A673 (cell line): ENCODE results near the gene KCNB1. TPM values are rescaled to one million over a fixed set of nuclear protein-coding genes. Genes with fewer than 3 reads are reported as not detected.
"Not testable (repeated sequence)": the region's sequence is repeated elsewhere in the genome, so short reads cannot be mapped to it uniquely, and the experiment has no call there.

ENCODE experiments used
- BruUV-seq: library from RNA; stranded (reverse); fragments of 400-500 nt; replicated peaks from 2 replicates; lab custom pipeline; 2021; lab: Mats Ljungman, UMichigan
- CTCF ChIA-PET: fragments of 300-600 bp; sonication (Branson Sonifier 250); formaldehyde crosslinking; loops from one replicate; lab custom pipeline; 2022; ENCODE audit warnings: antibody characterized with exemption; lab: Charles Lee
- POLR2A ChIA-PET: fragments of 300-600 bp; sonication (Branson Sonifier 250); formaldehyde crosslinking; loops from one replicate; lab custom pipeline; 2022; ENCODE audit warnings: antibody characterized with exemption; ENCODE audit not compliant: low non-redundant PET; lab: Charles Lee
- DNase-seq: peaks from one replicate; pipeline ENCODE4 v3.0.0-alpha.2; 2015; ENCODE audit warnings: low spot score
- H3K27ac ChIP-seq: fragments of 200-600 bp; sonication (generic); 2 replicates; pipeline ENCODE4 v1.5.1; 2016; ENCODE audit warnings: mixed run types, low read depth, mild to moderate bottlenecking, mixed read lengths, antibody characterized with exemption, low read length; ENCODE audit not compliant: poor library complexity, severe bottlenecking
- H3K27me3 ChIP-seq: fragments of 200-600 bp; sonication (generic); replicated peaks from 2 replicates; pipeline ENCODE4 v1.6.1; 2017; ENCODE audit warnings: mixed run types, low read depth, mild to moderate bottlenecking, mixed read lengths, antibody characterized with exemption, low read length; ENCODE audit not compliant: insufficient read depth, poor library complexity
- H3K36me3 ChIP-seq: fragments of 200-600 bp; sonication (generic); 2 replicates; pipeline ENCODE4 v1.6.1; 2016; ENCODE audit warnings: mixed run types, mild to moderate bottlenecking, mixed read lengths, antibody characterized with exemption, low read length; ENCODE audit not compliant: insufficient read depth, poor library complexity, severe bottlenecking
- H3K4me1 ChIP-seq: fragments of 200-600 bp; sonication (generic); 2 replicates; pipeline ENCODE4 v1.6.1; 2017; ENCODE audit warnings: mixed run types, mild to moderate bottlenecking, mixed read lengths, antibody characterized with exemption, low read length; ENCODE audit not compliant: insufficient read depth, poor library complexity, severe bottlenecking
- H3K4me3 ChIP-seq: fragments of 200-600 bp; sonication (generic); 2 replicates; pipeline ENCODE4 v1.5.1; 2016; ENCODE audit warnings: low read depth, mixed run types, mild to moderate bottlenecking, mixed read lengths, low read length; ENCODE audit not compliant: poor library complexity, severe bottlenecking
- H3K9me3 ChIP-seq: fragments of 200-600 bp; sonication (generic); 2 replicates; pipeline ENCODE4 v1.6.1; 2016; ENCODE audit warnings: mixed run types, low read depth, mild to moderate bottlenecking, mixed read lengths, antibody characterized with exemption, low read length; ENCODE audit not compliant: poor library complexity, severe bottlenecking
- CTCF ChIP-seq: fragments of 300-800, 200-600 bp; sonication (generic); conservative IDR thresholded peaks from 2 replicates; pipeline ENCODE4 v1.5.1; 2017; ENCODE audit warnings: low read depth, mild to moderate bottlenecking, antibody characterized with exemption, low read length, moderate library complexity, mixed read lengths
- EZH2 ChIP-seq: fragments of 200-600 bp; sonication (generic); IDR thresholded peaks from 2 replicates; pipeline ENCODE4 v1.6.1; 2017; ENCODE audit warnings: borderline replicate concordance, low read depth, mild to moderate bottlenecking, mixed read lengths, antibody characterized with exemption, low read length; ENCODE audit not compliant: poor library complexity, severe bottlenecking
- intact Hi-C: fragments of 100-400 bp; cut with micrococcal nuclease; formaldehyde crosslinking; loops from one replicate; pipeline ENCODE4 v1.10.0; 2022; ENCODE audit not compliant: unreplicated experiment
- total RNA-seq: library from RNA; stranded (reverse); gene quantifications from 2 replicates; pipeline ENCODE4 v1.2.3, GENCODE V29; 2021

Gene KCNB1
- total RNA-seq, 1 experiment from 2014 or later = not detected

- TF ChIP-seq CTCF (no peak), EZH2 (no peak)
- ChIA-PET POLR2A (no interaction called here), CTCF (no interaction called here)
- H3K27me3 ChIP-seq = peaks cover 37% of the 10 kb centered on the region
- H3K4me1 ChIP-seq = no peaks in the 10 kb centered on the region
- H3K4me3 ChIP-seq = no peak overlapping the region
- intact Hi-C loops = no loop called here
- H3K36me3 ChIP-seq = no peaks in the 10 kb centered on the region
- H3K27ac ChIP-seq = no peak overlapping the region
- no TSS peak for BruUV-seq
- no peaks in the 10 kb centered on the region for H3K9me3 ChIP-seq
- no peak for DNase-seq
Measured at GRCh38 chr20:49412953-49413352, 69.5 kb downstream of the KCNB1 start.

- BruUV-seq = no TSS peak
Measured at GRCh38 chr20:49412254-49412653, 70.2 kb downstream of the KCNB1 start.

GRCh38 chr20:49411221-49411925 lies 71.1 kb downstream of the KCNB1 start:
- Histone ChIP-seq H3K4me1 (no peaks in the 10 kb centered on the region), H3K4me3 (no peak overlapping the region), H3K27me3 (peaks cover 32% of the 10 kb centered on the region), H3K9me3 (no peaks in the 10 kb centered on the region), H3K27ac (no peak overlapping the region), H3K36me3 (no peaks in the 10 kb centered on the region)
- TF ChIP-seq EZH2 (no peak), CTCF (no peak)
- ChIA-PET CTCF (no interaction called here), POLR2A (no interaction called here)
- DNase-seq = no peak
- BruUV-seq = no TSS peak
- intact Hi-C loops = no loop called here

More at GRCh38 chr20:49412254-49412653, 70.2 kb downstream of the KCNB1 start:
- Histone ChIP-seq H3K4me3 (no peak overlapping the region), H3K27ac (no peak overlapping the region), H3K27me3 (peaks cover 32% of the 10 kb centered on the region), H3K4me1 (no peaks in the 10 kb centered on the region), H3K36me3 (no peaks in the 10 kb centered on the region), H3K9me3 (no peaks in the 10 kb centered on the region)
- intact Hi-C loops = no loop called here
- ChIA-PET POLR2A (no interaction called here), CTCF (no interaction called here)
- DNase-seq = no peak
- TF ChIP-seq CTCF (no peak), EZH2 (no peak)

GRCh38 chr20:49409975-49410621 lies 72.4 kb downstream of the KCNB1 start:
- H3K9me3 ChIP-seq, POLR2A ChIA-PET, H3K36me3 ChIP-seq, BruUV-seq, DNase-seq, H3K4me1 ChIP-seq, intact Hi-C loops, H3K27ac ChIP-seq, H3K4me3 ChIP-seq: not testable (repeated sequence)
- CTCF ChIA-PET = interaction anchor here (0.6 kb wide), 1 partner anchor 98 kb away, joined by 3 read pairs; no protein-coding TSS in a partner anchor
- peaks cover 21% of the 10 kb centered on the region for H3K27me3 ChIP-seq
